NT2/D1 (cell line): ENCODE measurements around the gene MLLT6.

Experiments used
- DNase-seq: peaks from one replicate; pipeline ENCODE4 v3.0.0-alpha.2; 2011; ENCODE audit warnings: low read depth, low spot score
- H3K27me3 ChIP-seq: 2 replicates; pipeline ENCODE4 v1.6.0; 2011; ENCODE audit warnings: mild to moderate bottlenecking; ENCODE audit not compliant: insufficient read length, insufficient read depth
- H3K36me3 ChIP-seq: 2 replicates; pipeline ENCODE4 v1.6.1; 2011; ENCODE audit warnings: mild to moderate bottlenecking, low read length, mixed read lengths; ENCODE audit not compliant: insufficient read depth, insufficient read length
- H3K4me1 ChIP-seq: 2 replicates; pipeline ENCODE4 v1.5.1; 2011; ENCODE audit not compliant: insufficient read depth, insufficient read length
- H3K4me3 ChIP-seq: 2 replicates; pipeline ENCODE4 v1.5.1; 2011; ENCODE audit warnings: low read depth; ENCODE audit not compliant: insufficient read length
- H3K9ac ChIP-seq: 2 replicates; pipeline ENCODE4 v1.6.0; 2011; ENCODE audit warnings: low read depth; ENCODE audit not compliant: insufficient read length
- H3K9me3 ChIP-seq: 2 replicates; pipeline ENCODE4 v1.5.1; 2011; ENCODE audit warnings: mild to moderate bottlenecking, low read length; ENCODE audit not compliant: insufficient read depth
- SUZ12 ChIP-seq: IDR thresholded peaks from 2 replicates; pipeline ENCODE4 v1.6.1; 2011; ENCODE audit not compliant: insufficient read length, insufficient read depth; ENCODE audit errors: extremely low read depth
- YY1 ChIP-seq: IDR thresholded peaks from 2 replicates; pipeline ENCODE4 v1.6.1; 2011; ENCODE audit not compliant: insufficient read length, insufficient read depth
- ZNF274 ChIP-seq: IDR thresholded peaks from 2 replicates; pipeline ENCODE4 v1.6.1; 2011; ENCODE audit warnings: mild to moderate bottlenecking, low read depth, low read length

Gene MLLT6

DNA sequence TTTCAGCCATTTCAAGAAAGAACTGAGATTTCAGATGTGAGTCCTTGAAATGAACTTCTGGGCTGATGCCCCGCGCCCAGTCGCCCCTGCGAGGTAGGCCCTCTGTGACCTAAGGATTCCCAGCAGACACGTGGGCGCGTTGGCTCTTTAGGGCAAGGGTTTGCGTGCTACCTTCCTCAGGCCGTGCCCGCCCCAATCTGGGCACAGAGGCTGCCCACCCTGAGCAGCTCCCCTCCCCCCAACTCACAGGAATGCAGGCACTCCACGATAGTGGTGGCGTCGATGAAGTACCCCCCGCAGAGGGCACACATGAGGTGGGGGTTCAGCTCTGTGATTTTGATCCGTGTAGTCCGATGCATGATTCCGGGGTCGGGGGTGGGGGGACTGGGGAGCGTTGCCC, 35.0 kb downstream of the MLLT6 start:
- H3K9ac ChIP-seq = no peak overlapping the region
- H3K36me3 ChIP-seq = peaks cover 63% of the 10 kb centered on the region
- H3K4me1 ChIP-seq = peaks cover 28% of the 10 kb centered on the region
- H3K4me3 ChIP-seq = no peak overlapping the region
- no peak for TF ChIP-seq SUZ12
- TF ChIP-seq ZNF274 = no peak
- TF ChIP-seq YY1 = no peak
- H3K9me3 ChIP-seq = no peaks in the 10 kb centered on the region
- DNase-seq = no peak
- no peaks in the 10 kb centered on the region for H3K27me3 ChIP-seq

DNA sequence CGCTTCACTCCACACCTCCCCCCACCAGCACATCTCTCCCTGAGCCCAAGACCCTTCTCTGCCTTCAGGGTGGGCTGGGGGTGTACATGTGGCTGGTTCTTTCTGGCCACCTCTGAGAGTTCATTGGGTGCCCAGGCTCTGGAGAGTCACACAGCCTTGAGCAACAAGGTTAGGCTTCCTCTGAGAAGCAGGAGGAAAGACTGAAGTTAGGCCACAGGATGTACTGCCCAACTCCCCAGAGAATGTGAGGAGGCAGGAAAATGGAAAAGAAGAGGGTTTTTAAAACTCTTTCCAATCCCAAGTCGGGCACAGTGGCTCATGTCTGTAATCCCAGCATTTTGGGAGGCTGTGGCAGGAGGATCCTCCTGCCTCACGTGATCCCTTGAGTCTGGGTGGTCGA, 35.7 kb downstream of the MLLT6 start:
- H3K9me3 ChIP-seq = no peaks in the 10 kb centered on the region
- H3K27me3 ChIP-seq = no peaks in the 10 kb centered on the region
- peaks cover 60% of the 10 kb centered on the region for H3K36me3 ChIP-seq
- no peak overlapping the region for H3K9ac ChIP-seq
- H3K4me3 ChIP-seq = no peak overlapping the region
- peaks cover 23% of the 10 kb centered on the region for H3K4me1 ChIP-seq
- TF ChIP-seq SUZ12 = no peak
- TF ChIP-seq YY1 = no peak
- TF ChIP-seq ZNF274 = no peak
- no peak for DNase-seq

DNA sequence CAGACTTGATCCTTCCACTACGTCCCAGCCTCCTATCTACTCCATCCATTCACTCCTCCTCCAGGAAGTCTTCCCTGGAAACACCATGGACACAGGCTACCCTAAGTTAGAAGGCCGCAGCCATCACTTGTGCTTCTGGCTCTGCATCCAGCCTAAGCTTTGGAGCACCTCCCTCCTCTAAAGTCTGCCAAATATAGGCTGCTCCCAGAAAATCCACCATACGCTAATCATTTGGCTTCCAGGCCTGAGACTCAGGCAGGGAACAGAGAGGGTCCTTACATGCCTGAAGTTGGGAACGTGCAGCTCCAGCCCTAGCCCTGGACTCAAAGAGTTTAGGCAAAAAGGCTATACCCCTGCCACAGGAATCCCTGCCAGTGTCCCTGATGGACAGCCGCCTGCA, 36.4 kb downstream of the MLLT6 start:
- H3K27me3 ChIP-seq = no peaks in the 10 kb centered on the region
- no peaks in the 10 kb centered on the region for H3K9me3 ChIP-seq
- H3K4me1 ChIP-seq = peaks cover 29% of the 10 kb centered on the region
- TF ChIP-seq YY1 (no peak), SUZ12 (no peak), ZNF274 (no peak)
- H3K36me3 ChIP-seq = peaks cover 60% of the 10 kb centered on the region
- DNase-seq = no peak
- peak overlapping the region; percentile 47 for H3K9ac ChIP-seq
- H3K4me3 ChIP-seq = no peak overlapping the region

DNA sequence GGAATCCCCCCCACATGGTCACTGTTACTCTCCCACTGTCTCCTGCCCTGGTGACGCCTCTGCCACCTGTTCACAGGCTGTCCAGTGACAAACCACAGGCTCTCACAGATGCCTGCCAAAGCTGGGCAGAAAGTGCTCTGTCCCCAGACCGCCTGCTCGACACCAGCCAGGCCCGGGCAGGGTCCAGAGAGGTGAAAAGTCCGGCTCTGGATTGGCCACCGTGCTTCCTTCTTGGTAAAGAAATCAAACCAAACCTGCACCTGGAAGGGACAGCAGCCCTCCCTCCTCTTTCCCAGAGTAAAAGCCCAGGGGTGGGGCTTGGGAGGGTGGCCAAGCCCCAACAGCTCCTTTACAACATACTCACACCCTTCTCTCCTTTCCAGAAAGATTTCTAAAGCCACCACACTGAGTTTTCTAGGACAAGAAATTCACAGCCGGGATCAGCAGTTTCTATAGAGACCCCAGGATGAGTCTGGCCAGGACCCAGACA, 36.9 kb downstream of the MLLT6 start:
- no peak overlapping the region for H3K4me3 ChIP-seq
- peak overlapping the region; percentile 47 for H3K9ac ChIP-seq
- H3K27me3 ChIP-seq = no peaks in the 10 kb centered on the region
- no peaks in the 10 kb centered on the region for H3K9me3 ChIP-seq
- TF ChIP-seq YY1 = no peak
- no peak for TF ChIP-seq ZNF274
- DNase-seq = no peak
- peaks cover 31% of the 10 kb centered on the region for H3K4me1 ChIP-seq
- peaks cover 57% of the 10 kb centered on the region for H3K36me3 ChIP-seq

DNA sequence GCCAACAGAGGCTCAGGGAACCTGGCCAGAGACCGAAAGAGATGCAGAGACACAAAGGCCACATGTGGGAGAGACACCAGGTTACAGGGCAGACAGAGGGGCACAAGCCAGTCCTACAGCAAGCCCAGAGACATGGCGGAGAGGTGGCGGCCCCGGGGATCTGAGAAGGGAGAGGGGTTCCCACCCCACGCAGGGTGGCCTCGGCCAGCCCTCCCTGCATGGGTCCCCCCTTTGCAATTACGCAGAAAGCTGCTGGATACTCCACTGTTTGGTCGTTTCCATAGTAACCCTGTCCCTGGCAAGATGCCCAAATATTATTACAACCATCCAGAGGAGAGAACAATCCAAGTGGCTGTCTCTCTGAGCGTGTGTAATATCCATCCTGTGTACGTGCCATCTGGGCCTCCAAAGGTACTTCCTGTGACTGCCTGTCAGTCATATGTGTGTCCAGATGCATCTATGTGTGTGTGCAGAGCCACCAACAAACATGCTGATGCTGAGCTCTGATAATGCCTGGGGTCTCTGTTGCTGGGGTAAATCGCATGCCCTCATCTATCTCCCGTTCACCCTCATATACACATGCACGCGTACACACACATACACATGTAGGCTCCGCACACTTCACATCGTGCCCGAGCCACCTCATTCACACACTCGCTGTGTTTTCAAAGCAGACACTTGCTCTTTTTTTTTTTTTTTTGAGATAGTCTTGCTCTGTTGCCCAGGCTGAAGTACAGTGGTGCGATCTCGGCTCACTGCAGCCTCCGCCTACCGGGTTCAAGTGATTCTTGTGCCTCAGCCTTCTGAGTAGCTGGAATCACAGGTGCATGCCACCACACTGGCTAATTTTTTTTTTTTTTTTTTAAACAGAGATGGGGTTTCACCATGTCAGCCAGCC, 37.6 kb downstream of the MLLT6 start:
- no peak for DNase-seq
- Histone ChIP-seq H3K9ac (no peak overlapping the region), H3K9me3 (no peaks in the 10 kb centered on the region), H3K27me3 (no peaks in the 10 kb centered on the region), H3K36me3 (peaks cover 51% of the 10 kb centered on the region), H3K4me1 (peaks cover 31% of the 10 kb centered on the region), H3K4me3 (no peak overlapping the region)
- TF ChIP-seq YY1 (no peak), ZNF274 (no peak), SUZ12 (no peak)

DNA sequence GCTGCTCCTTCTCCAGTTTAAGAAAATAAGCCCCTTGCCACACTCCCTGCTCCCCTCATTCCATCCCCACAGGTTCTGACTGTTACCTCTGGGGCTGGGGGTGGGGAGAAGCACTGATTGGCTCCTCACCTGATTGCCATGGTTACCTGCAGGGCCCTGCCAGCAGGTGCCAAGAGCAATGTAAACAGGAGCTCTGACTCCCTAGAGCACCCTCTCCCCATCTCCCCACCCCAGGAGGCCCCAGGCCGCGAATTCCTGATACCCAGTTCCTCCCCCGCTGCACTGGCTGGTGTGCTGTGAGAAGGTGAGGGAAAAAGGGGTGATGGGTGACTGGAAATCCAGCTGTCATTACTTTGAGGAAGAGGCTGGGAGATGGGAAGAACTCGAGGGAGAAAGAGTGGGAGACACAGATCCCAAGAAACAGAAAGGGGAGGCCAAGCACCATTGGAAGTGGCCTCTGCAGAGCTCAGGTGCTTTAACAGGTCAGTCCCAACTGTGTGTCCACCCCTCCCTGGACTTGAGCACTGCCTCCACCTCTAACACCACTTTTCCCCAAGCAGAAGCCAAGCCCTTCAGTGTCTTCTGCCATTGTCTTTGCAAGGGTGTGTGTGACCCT, 38.6 kb downstream of the MLLT6 start:
- no peaks in the 10 kb centered on the region for H3K27me3 ChIP-seq
- peaks cover 31% of the 10 kb centered on the region for H3K4me1 ChIP-seq
- no peak for DNase-seq
- no peaks in the 10 kb centered on the region for H3K9me3 ChIP-seq
- no peak for TF ChIP-seq ZNF274
- TF ChIP-seq SUZ12 = no peak
- no peak for TF ChIP-seq YY1
- no peak overlapping the region for H3K4me3 ChIP-seq
- H3K9ac ChIP-seq = peak overlapping the region; percentile 44
- peaks cover 42% of the 10 kb centered on the region for H3K36me3 ChIP-seq

DNA sequence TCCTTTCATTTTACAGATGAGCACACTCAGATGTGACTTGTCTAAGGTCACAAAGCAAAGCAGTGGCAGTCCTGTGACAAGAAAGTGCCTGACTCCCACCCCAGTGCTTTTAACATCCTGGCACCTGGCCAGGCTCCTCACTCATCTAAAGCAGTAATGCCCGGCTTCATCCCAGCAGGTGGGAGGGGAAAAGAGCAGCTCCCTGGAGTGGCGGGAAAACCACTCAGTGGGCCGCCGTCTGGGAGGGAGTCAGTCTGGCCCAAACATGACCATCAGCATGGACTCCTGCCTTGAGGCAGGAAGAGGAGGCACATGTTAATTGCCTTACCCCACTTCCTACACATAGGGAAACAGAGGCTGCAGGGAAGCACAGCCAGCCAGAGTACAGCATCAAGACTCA, 40.5 kb downstream of the MLLT6 start:
- no peak for TF ChIP-seq SUZ12
- Histone ChIP-seq H3K27me3 (peaks cover 9% of the 10 kb centered on the region), H3K9me3 (no peaks in the 10 kb centered on the region), H3K9ac (peak overlapping the region; percentile 83), H3K4me1 (peaks cover 33% of the 10 kb centered on the region), H3K4me3 (no peak overlapping the region), H3K36me3 (peaks cover 27% of the 10 kb centered on the region)
- DNase-seq = no peak
